ENCODE measurements around the gene PPP1R26.

DNA sequence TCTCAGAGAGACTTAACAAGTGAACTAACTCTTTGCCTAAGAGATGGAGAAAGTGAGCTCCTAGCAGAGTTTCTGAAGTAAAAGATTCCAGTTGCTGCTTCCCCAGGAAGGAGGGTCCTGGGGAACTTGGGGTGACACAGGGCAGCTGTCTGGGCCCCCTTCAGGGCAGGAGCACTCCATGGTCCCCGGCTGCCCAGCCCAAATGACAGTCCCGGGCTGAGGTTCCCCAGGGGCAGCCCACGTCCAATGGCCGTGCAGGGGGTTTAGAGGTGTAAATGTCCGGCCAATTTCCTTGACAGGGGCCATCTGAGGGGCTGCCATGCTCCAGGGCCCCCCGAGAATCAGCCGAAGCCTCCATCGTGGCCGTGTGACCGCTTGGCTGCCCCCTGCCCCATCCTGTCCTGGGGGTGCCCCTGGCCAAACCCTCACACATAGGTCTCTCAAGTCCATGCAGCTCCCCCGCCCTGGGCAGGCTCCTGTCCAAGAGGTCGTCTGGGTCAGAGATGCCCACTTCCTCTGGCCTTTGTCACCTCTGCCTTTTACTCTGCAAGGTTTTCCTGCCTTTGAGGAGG is 5.5 kb upstream of the PPP1R26 start:
- TF ChIP-seq, protein P1, sequence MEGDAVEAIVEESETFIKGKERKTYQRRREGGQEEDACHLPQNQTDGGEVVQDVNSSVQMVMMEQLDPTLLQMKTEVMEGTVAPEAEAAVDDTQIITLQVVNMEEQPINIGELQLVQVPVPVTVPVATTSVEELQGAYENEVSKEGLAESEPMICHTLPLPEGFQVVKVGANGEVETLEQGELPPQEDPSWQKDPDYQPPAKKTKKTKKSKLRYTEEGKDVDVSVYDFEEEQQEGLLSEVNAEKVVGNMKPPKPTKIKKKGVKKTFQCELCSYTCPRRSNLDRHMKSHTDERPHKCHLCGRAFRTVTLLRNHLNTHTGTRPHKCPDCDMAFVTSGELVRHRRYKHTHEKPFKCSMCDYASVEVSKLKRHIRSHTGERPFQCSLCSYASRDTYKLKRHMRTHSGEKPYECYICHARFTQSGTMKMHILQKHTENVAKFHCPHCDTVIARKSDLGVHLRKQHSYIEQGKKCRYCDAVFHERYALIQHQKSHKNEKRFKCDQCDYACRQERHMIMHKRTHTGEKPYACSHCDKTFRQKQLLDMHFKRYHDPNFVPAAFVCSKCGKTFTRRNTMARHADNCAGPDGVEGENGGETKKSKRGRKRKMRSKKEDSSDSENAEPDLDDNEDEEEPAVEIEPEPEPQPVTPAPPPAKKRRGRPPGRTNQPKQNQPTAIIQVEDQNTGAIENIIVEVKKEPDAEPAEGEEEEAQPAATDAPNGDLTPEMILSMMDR (IDR thresholded peaks at IDR 0.05; ENCODE audit: borderline replicate concordance, extremely low read depth, low read length, poor library complexity, severe bottlenecking), result no peak
- no peak for TF ChIP-seq EZH2 (IDR thresholded peaks at IDR 0.05; ENCODE audit: borderline replicate concordance, low read depth, low read length, severe bottlenecking)
